NK-92 (cell line): ENCODE results near the gene TBX2.
"Not testable (repeated sequence)": the region's sequence is repeated elsewhere in the genome, so short reads cannot be mapped to it uniquely, and the experiment has no call there.

Experiments
- DNase-seq: peaks from one replicate; lab custom pipeline; 2025; ENCODE audit not compliant: unreplicated experiment; lab: John Stamatoyannopoulos, UW

Gene TBX2

DNA sequence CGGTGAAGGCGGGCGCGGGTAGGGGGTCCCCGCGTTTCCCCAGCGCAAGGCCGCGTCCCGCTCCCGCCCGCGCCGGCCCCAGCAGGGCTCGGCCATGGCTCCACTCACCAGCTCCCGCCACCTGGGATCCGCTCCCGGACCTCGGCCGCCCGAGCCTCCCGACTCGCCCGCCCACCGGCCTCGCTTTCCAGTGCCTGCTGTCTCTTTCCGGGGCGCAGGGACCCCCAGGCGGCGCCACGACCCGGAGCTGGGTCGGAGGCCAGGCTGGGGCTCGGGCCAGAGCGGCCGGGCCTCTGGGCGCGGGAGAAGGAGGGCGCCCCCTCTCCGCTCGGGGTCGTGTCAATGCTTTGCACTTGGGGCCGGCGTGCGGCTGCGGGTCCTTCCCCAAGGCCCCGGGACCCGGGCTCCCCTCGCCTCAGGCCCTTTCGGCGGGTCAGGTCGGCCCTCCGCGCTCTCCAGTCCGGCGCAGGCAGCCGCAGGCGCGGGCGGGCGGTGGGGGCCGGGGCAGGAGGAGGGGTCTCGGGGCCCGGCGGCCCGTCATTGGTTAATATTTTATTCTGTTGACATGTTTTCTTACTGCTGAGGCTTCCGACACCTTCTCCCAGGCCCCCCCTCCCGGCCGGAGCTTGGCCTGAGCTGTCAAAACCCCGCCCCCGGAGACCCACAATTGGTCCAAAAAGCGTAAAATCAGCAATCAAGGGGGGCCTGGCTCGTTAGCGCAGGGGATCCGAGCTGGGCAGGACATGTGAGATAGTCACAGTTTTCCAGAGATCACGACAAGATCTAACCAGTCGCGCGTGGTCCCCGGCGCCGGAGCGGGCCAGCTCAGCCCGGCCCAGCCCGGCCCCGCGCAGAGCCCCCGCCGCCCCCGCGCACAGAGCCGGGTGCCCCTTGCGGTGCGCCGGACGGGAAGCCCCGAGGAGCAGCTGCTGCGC is at the start of gene TBX2:
Gene TBX2, plus strand, starts transcription at position 713 of the 935 bp plus-strand sequence. CDS start 334 bp downstream, outside the sequence.
- no peak for DNase-seq

- DNase-seq, result no peak
Measured at GRCh38 chr17:61351745-61352407, 47.8 kb upstream of the TBX2 start.

DNA sequence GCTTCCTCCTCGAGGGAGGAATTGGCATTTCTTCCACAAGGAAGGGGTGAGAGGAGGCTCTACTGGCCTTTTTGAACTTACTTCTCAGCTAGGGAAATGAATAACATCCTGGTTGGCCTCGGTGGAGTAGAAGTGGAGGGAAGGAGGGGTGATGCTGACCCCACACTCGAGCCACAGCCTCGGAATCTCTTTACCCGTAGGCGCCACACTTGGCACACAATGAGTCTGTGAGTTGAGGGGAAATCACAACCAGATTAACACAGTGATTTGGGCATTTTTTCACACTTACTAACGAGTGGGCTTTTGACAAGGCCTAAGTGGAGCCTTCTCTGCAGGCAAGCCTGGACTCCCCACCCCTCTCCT is 47.3 kb upstream of the TBX2 start:
- DNase-seq, result no peak

DNA sequence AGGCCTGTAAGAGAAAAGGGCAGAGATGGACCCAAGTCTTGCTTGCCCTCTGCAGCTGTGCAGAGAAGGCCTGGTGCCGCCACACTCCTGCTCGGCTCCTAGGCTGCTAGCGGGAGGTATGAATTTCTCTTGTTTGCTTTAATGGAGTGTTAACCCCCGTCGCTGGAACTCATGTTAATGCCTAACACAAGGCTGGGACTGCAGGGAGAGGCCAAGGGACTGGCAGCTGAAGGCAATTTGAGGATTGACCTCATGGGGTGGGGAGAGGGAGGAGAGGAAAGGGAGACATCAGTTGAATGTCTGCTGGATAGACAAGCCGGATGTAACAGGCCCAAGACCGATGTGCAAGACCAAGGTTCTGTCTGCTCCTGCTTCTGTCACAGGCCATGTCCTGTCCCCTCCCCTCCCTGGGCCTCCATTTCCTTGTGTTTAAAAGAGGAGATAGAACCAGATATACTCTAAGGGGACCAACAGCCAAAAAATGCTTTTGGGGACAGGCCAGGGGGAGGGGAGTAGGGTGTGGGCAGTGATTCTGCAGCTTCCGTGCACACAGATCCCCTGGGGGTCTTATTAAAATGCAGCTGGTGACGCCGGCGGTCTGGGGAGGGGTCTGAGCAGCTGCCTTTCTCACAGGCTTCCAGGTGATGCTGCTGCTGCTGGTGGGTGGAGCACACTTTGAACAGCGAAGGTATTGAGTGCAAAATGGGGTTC is 46.7 kb upstream of the TBX2 start:
- no peak for DNase-seq

GRCh38 chr17:61353615-61354014 is 46.0 kb upstream of the TBX2 start:
- no peak for DNase-seq

DNA sequence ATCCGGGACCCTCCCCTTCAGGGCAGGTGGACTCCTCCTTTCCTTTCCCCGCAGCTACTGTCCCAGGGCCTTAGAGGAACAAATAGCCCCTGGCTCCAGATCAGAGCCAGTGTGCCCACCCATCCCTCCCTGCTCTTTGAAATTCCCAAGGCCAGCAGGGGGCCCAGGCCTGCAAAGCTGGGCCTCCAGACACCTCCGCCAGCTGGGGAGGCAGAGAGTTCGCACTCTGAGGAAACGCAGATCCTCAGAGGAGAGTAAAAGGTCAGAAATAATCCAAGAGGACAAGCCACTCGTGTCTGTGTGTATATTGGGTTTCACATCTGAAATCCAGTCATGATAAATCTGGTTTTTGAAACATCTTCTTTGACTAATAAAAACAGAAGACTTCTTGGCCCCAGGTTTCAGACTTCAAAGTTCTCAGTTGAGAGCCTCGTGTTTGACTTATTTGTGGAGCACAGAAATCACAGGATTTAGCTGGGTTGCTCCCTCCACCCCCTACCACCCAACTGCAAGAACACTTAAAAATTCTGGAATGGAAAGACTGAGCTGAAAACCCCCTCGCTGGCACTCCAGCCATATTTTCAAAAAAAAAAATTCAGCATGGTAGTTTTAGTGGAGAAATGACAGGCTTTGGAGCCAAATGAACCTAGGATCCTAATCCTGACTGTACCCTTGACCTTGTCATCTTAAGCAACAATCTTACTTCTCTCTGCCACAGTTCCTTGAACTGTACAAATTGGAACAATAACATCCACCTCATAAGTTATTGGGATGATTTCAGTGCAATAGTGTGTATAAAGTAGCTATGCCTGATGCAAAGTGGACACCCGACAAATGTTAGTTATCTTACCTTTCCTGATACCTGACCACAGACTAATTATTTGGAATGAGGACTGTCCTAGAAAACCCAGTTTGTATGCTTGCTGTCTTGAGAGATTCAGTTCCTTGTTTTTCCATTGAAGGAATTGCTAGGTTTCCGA is 44.5 kb upstream of the TBX2 start:
- DNase-seq, result no peak

GRCh38 chr17:61357061-61357460 is 42.6 kb upstream of the TBX2 start:
- DNase-seq, result not testable (repeated sequence)

GRCh38 chr17:61359513-61359912 is 40.1 kb upstream of the TBX2 start:
- not testable (repeated sequence) for DNase-seq

DNA sequence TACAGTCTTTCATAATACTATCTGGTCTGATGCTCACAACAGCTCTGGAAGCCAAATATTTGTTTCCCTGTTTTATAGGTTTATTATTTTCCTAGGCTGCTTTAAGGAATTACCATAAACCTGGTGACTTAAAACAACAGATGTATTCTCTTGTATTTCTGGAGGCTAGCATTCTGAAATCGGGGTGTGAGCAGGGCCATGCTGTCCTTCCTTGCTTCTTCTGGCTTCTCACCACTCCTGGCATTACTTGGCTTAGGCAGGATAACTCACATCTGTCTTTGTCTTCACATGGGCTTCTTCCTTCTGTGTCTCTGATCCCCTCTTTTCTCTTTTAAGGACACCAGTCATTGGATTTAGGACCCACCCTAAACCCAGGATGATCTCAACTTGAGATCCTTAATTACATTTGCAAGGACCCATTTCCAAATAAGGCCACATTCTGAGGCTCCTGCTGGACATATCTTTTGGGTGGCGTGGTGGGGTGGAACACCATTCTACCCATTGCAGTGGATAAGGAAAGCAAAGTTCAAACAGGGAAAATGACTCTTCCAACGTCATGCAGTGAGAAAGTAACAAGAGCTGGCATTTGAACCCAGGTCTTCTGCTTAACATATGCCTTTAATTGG is 39.2 kb upstream of the TBX2 start:
- DNase-seq, result no peak

- no peak for DNase-seq
Measured at GRCh38 chr17:61361084-61361483, 38.6 kb upstream of the TBX2 start.

DNA sequence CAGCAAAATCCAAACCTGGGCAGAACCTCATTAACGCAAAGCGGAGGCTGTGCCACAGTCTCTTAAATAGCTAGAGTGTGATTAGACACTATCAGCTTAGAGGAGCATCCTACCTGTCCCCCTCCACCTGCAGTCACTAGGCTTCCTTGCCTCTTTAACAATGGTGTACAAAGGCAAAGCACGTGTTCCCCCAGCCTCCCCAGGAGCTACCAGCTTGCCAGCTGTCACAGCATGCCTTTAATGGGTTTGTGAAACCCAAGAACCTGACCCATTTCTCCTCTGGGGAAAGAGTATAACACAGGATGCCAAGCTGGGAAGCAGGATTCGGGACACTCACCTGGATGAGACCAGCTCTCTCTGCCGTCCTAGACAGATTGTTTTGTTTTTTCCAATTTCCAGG is 37.2 kb upstream of the TBX2 start:
- DNase-seq, result no peak

DNA sequence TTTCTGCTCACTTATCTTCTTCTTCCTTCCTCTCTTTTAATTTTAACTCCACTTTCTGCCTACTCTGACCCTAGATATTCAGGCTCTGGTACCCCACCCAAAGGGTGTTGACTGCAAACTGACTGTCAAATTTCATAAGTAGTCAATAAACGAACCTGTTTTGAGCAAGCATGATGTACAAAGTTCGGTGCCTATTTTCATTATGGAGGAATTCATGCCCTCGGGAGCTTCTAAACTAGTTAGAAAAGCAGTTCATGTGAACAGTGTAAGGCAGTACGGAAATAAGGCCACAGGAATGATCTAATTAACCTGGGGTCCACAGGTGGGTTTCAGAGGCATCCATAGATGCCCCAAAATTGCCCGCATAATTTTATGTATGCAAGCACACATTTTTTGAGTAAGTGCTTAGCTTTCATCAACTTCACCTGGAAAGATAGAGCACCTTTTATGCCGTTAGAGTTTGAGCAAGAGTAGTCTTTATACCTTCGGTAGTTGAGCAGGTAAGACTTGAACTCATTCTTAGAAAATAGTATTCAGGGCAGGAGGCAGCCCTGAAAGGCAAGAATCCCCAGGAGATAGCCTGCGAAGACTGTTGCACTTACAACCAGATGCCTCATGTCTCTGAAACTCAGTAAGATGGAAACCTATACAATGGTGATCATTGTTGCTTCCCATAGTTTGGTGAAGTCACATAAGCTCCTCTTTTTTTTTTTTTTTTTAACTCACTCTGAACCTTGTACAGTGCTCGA is 36.6 kb upstream of the TBX2 start:
- DNase-seq, result no peak

GRCh38 chr17:61363601-61364462 is 35.8 kb upstream of the TBX2 start:
- DNase-seq, result no peak

- no peak for DNase-seq
Measured at GRCh38 chr17:61364463-61364846, 35.2 kb upstream of the TBX2 start.

GRCh38 chr17:61366076-61366714 is 33.4 kb upstream of the TBX2 start:
- DNase-seq, result no peak

- DNase-seq, result no peak
Measured at GRCh38 chr17:61366715-61367413, 32.8 kb upstream of the TBX2 start.

- DNase-seq, result no peak
Measured at GRCh38 chr17:61368049-61368831, 31.4 kb upstream of the TBX2 start.
